NCI-H345 treated with DMSO at 0.1 percent for 48 hours (cell line): ENCODE results near the gene PNP.
"Not testable (repeated sequence)": the region's sequence is repeated elsewhere in the genome, so short reads cannot be mapped to it uniquely, and the experiment has no call there.

Experiments used
- DNase-seq: peaks from one replicate; lab custom pipeline; 2025; ENCODE audit not compliant: unreplicated experiment; lab: John Stamatoyannopoulos, UW

The PNP gene

DNA sequence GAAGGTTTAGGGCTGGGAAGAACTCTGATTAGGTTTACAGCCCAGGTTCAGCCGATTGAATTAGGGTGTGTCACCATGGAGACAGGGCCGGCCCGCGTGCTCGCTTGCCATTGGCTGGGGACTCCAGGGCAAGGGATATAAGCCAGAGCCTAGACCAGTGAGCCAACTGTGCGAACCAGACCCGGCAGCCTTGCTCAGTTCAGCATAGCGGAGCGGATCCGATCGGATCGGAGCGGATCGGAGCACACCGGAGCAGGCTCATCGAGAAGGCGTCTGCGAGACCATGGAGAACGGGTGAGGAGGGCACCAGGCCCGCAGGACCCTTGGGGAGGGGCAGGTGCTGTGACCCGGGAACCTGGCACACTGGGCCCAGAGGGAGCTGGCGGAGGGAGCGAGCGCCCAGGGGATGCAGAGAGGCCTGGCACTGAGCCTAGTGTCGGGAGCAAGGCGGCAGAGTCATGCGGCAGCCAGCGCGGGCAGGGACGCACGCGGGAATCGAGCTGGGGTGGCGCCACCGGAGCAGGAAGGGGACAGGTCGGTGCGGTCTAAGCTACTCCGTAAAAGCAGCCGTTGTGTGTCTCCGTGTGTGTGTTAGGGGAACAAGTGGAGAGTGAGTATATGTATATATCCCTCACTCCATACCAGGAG is at the start of gene PNP:
Gene PNP (plus strand): TSS at position 165 of the 648 bp plus-strand sequence. CDS start 119 bp downstream, at position 284.
- peak; percentile 85 for DNase-seq

DNA sequence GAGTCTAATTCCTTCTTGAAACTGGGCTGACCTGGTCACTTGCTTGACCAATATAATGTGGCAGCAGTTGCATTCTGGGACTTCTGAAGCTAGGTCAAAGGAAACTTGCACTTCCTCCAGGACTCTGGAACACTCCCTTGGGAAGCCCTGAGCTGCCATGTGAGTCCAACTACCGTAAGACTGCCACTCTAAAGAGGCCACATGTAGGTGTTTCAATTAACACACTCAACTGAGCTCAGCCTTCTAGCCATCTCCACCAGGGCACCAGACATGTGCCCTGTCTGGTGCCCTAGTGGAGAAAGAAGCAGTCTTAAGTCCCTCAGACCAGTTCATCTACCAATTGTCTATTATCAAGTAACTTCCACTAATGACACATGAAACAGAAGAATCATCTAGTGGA is 49.8 kb upstream of the PNP start:
- no peak for DNase-seq

DNA sequence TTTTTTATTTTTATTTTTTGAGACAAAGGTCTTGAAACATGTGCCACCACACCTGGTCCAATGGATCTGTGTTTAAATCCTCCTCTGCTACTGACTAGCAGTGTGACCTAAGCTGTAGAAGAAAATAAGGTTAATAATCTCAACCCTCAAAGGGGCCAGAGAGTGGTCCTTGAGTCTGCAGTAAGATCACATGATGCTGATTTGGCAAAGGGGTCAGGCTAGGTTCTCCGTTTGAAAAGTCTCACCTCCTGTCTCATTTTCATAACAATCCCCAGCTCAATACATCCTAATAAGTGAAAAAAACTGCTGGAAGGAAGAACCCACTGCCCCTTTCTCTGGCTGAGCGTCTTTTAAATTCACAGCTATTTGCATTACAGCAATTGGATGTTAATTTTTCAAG is 47.9 kb upstream of the PNP start:
- DNase-seq: no peak

DNA sequence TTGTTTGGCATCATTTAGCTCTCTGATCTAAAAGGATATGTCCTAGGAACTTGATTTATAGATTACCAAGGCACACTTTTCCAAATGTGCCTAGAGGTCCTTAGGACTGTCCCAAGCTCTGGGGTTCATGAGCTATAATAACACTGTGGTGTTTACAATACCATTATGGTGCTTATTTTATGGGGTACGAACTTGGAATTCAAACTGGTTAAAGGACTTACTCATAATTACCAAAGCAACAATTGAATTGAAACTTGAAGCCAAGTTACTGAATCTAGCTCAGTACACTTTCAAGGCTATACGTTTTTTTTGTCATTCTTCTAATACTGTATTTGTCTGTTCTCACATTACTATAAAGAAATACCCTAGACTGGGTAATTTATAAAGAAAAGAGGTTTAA is 46.3 kb upstream of the PNP start:
- DNase-seq: no peak

DNA sequence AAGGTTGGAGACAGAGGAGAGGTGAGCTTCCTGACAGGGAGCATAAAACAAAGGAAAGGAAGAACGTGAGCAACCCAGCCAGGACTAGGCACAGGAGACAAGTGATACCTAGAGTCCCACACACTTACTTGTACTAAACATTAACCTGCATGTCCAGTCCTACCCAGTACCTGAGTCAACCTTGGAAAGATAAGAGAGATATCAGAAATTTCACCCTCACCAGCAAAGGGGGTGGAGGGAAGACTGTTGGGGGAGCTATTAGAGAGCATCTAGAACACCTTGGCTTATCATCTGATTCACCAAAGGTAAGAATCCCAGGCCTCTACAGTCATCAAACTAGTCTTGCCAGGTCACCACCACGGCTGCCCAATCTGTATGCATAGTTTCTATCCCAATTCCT is 44.4 kb upstream of the PNP start:
- no peak for DNase-seq

DNA sequence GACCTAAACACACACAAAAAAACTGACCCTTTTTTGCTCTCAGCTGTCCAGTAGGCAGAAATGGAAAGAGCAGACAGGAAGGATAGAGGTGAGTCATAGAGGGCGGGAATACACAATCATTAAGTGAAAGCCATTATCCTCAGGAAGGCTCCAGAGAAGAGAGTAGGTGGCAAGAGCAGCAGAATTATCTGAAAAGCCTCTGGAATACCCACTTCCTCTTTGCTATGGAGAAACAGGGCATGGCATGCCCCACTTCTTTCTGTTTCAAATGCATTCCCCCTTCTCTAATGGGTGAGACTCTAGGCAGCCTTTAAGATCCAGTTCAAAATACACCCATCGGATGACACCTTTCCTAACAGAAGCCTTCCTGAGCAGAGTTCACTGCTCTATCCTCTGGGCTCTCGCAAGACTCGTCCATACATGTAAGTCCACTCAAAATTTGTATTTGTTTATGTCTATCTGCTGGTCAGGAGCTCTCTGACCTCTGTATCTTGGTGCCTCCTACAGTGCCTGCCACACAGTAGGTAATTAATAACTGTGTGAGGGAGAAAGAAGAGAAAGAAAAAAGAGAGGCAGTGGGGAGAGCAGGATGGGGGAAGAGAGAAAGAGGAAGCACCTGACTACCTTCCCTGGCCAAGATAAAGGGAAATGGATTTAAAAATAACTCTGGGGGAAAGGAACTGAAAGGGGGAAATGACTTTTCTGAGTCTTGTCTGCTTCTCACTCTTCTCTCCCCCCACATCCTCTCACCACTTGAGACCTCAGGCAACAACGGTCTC is 41.8 kb upstream of the PNP start:
- no peak for DNase-seq

DNA sequence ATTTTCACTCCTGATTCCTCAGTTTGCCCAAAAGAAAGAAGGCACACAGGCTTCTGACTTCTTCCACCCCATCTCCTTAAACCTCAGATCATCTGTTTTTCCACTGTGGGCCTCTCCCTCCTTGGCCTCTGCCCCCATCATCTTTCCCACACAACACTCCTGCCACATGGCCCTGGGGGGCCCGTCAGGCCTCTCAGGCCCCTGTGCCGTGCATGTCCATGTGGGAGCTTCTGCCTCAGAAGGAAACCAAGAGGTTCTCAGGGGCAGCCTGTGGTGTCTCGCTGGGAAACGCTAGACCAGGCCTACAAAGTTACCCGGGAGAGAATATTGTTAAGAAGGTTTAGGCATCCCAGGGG is 41.2 kb upstream of the PNP start:
- DNase-seq: no peak

DNA sequence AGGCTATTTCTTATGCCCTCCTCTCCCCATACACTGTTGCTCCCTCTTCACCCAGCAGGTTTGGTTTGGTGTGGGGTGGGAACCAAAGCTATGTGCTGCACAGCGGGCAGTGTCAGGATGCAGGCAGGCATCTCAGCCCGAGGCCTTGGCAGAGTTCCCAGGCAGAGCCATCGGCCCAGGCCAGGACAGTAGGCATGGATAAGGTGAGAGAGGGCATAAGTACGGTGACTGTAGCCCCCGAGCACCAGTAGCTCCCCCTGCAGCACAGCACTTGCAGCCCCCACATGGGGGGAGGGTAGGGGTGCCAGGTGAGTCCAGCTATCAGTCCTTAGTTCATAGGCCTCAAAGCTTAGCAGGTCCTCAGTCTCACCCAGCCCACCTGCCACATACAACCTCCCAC is 40.4 kb upstream of the PNP start:
- DNase-seq: no peak

DNA sequence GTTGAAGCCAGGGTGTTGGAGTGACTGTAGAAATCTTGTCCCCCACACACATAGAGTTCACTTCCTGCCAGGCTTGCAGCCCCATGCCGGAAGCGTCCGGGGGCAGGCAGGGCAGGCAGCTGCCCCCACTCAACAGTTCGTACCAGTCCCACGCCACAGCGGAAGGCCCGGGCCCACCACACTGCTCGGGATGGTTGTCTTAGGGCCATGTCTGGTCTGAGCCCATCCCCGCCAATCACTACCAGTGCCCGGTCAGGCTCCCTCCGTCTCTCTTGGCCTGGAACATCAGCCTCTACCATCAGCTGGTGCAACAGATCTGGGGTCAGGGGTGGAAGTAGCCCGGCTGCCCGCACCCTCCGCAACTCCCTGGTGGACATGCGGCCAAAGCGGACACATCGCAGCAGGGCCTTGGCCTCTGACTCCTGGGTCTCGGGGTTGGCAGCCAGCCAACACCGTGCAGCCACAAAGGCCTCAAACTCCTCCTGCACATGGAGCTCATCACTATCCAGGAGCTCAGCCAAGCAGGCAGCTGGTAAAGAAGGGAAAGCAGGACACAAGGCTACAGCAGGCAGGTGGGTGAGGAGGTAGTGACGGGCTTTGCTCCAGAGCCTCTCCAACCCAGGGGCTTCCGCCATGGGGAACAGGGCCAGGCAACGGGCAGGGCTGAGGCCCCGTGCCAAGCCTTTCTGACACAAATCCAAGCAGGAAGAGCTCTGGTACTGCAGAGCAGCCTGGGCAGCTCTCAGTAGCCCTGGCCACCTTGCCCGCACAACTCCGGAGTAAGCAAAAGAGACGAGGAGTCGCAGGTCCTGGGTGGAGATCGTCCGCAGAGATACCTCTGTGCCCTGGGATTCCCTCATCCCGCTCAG is 39.2 kb upstream of the PNP start:
- no peak for DNase-seq

DNA sequence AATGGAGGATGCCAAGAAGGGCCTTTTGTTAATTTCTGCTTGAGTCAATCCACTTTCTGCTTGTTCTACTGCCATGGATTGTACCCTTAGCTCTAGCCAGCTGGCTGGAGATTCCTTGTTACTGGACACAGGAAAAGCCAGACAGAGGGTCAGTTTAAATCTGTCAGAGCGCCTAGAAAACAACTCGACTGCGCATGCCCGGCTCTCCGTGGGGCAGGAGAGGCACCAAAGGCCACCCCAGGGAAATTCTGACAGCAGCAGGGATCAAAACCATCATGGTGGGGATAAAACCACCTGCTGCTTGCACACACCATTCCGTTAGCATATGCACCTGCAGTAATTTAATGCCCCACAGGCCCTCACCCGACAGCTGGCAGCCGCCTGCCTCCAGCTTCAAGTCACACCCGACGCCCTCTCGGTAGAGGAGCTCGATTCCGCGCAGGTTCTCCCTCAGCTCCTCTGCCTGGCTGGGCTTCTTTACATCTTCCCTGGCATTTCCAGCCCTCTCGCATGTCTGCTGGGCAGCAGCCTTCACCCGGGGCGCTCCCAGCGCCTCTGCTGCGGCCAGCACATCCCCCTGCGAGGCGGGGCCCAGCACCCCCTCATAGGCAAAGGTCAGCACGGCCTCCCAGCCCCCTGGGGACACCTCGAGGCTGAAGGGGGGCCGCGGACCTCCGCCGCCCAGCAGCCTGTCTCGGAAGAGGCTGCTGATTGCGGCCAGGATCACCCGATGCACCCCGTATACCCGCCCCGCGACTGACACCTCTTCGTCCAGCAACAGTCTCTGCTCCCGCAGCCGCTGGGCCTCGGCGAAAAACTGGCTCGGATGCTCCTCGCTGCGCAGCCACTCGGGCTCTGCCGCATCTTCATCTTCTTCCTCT is 34.3 kb upstream of the PNP start:
- DNase-seq: no peak

DNA sequence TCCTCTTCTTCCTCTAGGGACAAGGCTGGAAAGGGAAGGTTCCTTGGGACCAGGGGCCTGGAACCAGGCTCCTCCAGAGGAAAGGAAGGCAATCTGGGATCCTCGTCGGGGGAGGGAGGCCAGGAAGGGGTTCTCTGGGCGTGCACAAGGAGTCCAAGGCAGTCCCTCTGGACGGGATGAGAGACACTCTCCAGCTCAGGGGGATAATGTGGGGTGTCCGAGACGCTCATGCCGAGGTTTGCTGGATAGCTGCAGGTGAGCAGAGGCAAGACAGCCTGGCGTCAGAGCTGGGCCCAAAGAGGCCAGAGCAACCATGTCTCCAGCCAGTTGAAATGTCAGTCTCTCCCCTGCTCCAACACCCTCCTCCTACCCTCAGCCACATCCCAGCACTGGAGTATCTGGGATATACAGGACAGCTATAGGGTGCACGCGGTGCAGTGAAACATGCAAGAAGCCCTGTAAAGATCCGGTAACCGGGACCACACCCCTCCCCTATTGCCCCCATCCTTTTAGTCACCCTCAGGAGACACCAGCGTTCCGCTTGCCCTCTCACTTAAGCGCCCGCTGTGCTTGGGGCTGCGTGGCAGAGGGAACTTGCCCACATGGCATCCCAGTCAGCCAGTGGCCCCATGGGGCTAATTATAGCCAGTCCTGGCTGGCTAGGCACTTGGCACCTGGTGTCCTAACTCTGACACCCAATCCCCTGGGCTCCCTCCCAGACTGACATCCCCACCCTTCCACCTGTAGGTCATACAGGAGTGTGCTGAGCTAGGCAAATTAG is 33.4 kb upstream of the PNP start, which contains the start of gene KLHL33:
Gene KLHL33 (minus strand): TSS at position 585 of the 781 bp plus-strand sequence. CDS start 355 bp downstream, at position 230.
- no peak for DNase-seq

DNA sequence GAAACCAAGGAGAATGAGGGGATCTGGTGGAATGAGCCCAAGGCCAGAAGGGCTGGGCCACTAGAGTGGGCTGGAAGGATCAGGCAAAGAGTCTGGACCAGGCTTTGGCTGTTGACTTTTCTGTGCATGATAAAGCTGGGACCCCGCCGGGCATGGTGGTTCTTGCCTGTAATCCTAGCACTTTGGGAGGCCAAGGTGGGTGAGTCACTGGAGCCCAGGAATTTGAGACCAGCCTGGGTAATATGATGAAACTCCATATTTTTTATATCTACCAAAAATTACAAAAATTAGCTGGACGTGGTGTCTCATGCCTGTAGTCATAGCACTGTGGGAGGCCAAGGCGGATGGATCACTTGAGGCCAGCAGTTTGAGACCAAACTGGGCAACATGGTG is 32.8 kb upstream of the PNP start:
- no peak for DNase-seq

DNA sequence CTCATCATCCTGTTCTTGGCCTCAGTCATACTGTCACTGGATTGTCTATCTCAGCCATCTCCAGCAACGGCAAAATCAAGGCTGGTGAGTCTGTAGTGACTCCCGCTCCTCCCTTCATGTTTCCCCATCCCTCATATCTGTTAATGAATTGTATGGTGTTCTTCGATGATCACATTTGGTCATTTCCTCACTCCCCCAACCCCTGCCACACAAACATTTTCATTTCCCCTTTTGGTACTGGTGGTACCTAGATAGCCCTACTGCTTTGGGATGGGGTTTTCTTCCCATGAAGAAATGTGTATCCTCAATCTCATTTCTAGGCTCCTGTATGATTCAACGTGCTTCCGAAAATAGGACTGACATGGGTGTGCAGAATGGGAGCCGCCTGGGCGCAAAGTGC is 30.5 kb upstream of the PNP start:
- no peak for DNase-seq

DNA sequence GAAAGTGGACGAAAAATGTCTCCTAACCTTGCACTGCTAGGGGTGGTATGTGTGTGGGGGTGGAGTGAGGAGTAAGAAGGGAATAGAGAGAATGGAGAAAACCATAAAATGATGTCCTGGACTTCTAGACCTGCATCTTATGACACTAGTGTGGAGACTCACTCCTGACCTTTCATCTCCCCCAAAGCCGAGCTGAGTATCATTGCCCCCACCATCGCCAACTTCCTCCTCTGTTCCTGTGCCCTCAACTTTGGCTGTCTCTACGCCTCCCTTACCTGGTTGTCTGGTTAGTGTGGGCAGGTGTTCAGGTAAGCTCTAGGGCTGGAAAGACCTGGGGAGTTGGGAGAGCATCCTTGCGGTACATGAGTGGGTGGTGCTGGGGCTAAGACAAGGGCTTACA is 28.7 kb upstream of the PNP start:
- no peak for DNase-seq

DNA sequence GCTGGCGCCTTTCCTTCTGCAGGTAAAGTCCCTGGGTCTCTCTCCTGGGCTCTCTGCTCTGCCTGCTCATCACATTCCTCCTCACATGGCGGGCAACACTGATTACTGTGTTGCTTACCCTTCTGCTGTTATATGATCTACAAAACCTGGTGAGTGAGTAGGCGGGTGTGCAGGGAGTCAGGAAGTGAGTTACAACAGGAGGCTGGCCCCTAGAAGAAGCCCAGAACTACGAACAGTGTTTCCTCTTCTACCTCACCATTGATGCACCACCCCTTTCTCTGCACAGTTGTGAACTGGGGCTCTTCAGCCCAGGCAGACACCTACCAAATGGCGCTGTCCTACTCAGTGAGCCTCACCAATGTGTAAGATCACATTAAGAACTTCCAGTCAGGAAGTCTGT is 28.3 kb upstream of the PNP start:
- no peak for DNase-seq

DNA sequence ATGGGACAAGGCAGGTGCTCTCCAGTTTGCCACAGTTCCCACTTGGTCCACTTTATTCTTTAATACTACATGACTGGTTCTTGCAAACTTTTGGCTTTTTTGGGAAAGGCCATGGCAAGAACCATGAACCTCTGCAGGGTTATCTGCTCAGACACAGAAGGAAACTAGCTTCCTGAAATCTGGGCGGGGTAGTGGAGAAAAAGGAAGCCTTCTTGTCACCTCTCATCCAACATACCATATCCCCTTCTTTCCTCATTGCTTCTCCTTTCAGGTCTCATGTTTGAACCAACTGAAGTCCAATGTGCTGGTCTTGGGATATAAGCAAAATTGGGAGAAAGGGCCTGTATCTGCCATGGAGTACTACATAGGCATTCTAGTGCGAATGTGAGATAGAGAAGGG is 27.7 kb upstream of the PNP start:
- no peak for DNase-seq

DNA sequence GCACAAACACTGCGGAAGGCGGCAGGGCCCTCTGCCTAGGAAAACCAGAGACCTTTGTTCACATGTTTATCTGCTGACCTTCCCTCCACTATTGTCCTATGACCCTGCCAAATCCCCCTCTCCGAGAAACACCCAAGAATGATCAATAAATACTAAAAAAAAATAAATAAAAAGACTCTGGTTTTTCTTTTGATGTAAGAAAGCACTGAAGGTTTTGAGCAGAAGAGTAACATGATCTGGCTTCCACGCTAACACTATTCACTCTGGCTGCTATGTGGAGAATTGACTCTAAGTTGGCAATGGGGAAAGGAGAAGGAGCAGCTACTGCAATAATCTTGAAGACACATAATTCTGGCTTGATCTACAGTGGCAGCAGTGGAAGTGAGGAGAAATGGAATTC is 25.6 kb upstream of the PNP start:
- DNase-seq: not testable (repeated sequence)

DNA sequence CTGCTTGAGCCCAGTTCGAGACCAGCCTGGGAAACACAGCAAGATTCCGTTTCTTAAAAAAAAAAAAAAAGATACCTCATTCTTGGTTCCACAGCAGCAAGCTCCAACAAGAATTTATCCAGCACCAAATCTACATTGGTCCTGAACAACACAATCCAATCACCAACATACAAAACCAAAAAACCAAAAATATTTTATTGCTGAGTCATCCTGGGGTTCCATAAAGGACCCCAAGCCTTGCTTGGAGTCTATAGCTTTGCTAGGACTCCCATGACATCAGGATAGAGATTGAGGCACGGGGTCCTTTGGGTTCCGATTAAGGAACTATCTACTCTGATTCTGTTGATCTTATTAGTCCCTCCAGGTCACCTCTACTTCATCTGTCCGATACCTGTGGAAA is 22.3 kb upstream of the PNP start:
- no peak for DNase-seq

DNA sequence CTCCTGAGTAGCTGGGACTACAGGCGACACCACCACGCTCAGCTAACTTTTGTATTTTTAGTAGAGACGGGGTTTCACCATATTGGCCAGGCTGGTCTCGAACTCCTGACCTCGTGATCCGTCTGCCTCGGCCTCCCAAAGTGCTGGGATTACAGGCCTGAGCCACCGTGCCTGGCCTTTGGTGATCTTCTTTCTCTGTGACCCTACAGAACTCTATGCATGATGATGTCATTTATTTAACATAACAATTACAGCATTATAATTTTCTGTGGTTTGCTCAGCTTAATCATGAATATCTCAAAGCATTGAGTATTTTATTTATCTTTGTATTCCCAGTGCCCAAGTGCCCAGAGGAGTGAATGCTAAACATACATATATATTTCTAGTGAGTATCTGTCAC is 16.4 kb upstream of the PNP start:
- not testable (repeated sequence) for DNase-seq
